ENCODE results near the gene NR2E3.

GRCh38 chr15:71826196-71826595, 15.8 kb downstream of the NR2E3 start:
- no peak for TF ChIP-seq EZH2 (IDR thresholded peaks at IDR 0.05; ENCODE audit: insufficient read depth, poor library complexity, severe bottlenecking)
- TF ChIP-seq EZH2phosphoT487 (IDR thresholded peaks at IDR 0.05; ENCODE audit: insufficient read depth, low read depth), result no peak
